GOT3 (cell line): Measurements from ENCODE around the gene TMEM82.
"Not testable (repeated sequence)": the region's sequence is repeated elsewhere in the genome, so short reads cannot be mapped to it uniquely, and the experiment has no call there.

Experiments
- DNase-seq: peaks from one replicate; lab custom pipeline; 2025; ENCODE audit warnings: mixed read lengths; lab: John Stamatoyannopoulos, UW

Gene TMEM82

GRCh38 chr1:15742339-15742801 is at the start of gene TMEM82:
Gene TMEM82, plus strand, starts transcription at chr1:15742499. Its CDS starts 61 bp downstream, at chr1:15742560.
- DNase-seq: no peak

GRCh38 chr1:15693371-15693770 is 48.9 kb upstream of the TMEM82 start:
- DNase-seq: no peak

- no peak for DNase-seq
Measured at GRCh38 chr1:15696956-15697521, 45.3 kb upstream of the TMEM82 start.

- DNase-seq: no peak
Measured at GRCh38 chr1:15698201-15698600, 44.1 kb upstream of the TMEM82 start.

- DNase-seq: not testable (repeated sequence)
Measured at GRCh38 chr1:15699321-15699720, 43.0 kb upstream of the TMEM82 start.

- DNase-seq: no peak
Measured at GRCh38 chr1:15700508-15700907, 41.8 kb upstream of the TMEM82 start.

- no peak for DNase-seq
Measured at GRCh38 chr1:15701784-15702183, 40.5 kb upstream of the TMEM82 start.

GRCh38 chr1:15702722-15703550 is 39.4 kb upstream of the TMEM82 start:
- no peak for DNase-seq

- no peak for DNase-seq
Measured at GRCh38 chr1:15703562-15703961, 38.7 kb upstream of the TMEM82 start.

- no peak for DNase-seq
Measured at GRCh38 chr1:15704526-15705183, 37.6 kb upstream of the TMEM82 start.

- no peak for DNase-seq
Measured at GRCh38 chr1:15705184-15705566, 37.1 kb upstream of the TMEM82 start.

GRCh38 chr1:15706751-15707150 is 35.5 kb upstream of the TMEM82 start:
- DNase-seq: no peak

- no peak for DNase-seq
Measured at GRCh38 chr1:15707239-15707925, 34.9 kb upstream of the TMEM82 start.

GRCh38 chr1:15708486-15709137 is 33.7 kb upstream of the TMEM82 start:
- DNase-seq: no peak

- DNase-seq: no peak
Measured at GRCh38 chr1:15709226-15709625, 33.1 kb upstream of the TMEM82 start.

GRCh38 chr1:15712168-15712567 is 30.1 kb upstream of the TMEM82 start:
- DNase-seq: no peak

- DNase-seq: no peak
Measured at GRCh38 chr1:15714406-15715136, 27.7 kb upstream of the TMEM82 start.

GRCh38 chr1:15717418-15718125 is 24.7 kb upstream of the TMEM82 start:
- no peak for DNase-seq

GRCh38 chr1:15718199-15718601 is 24.1 kb upstream of the TMEM82 start:
- no peak for DNase-seq

GRCh38 chr1:15719381-15720120 is 22.7 kb upstream of the TMEM82 start:
- DNase-seq: no peak
